IMR-90 (cell line): ENCODE results near the gene SNRNP25.
"Not testable (repeated sequence)": the region's sequence is repeated elsewhere in the genome, so short reads cannot be mapped to it uniquely, and the experiment has no call there.

Experiments used
- BHLHE40 ChIP-seq: fragments of 150-350 bp; IDR thresholded peaks from 2 replicates; pipeline ENCODE4 v1.6.1; 2016; ENCODE audit warnings: mild to moderate bottlenecking, low read depth, low read length
- CEBPB ChIP-seq: IDR thresholded peaks from 2 replicates; pipeline ENCODE4 v1.6.1; 2012; ENCODE audit warnings: low read depth, low read length, improper control_type of control experiment
- CTCF ChIP-seq: conservative IDR thresholded peaks from 2 replicates; pipeline ENCODE4 v1.5.1; 2012; ENCODE audit warnings: mild to moderate bottlenecking, low read depth, low read length, improper control_type of control experiment
- FOS ChIP-seq: fragments of 150-350 bp; IDR thresholded peaks from 2 replicates; pipeline ENCODE4 v1.6.1; 2016; ENCODE audit warnings: low read depth, low read length
- MAFK ChIP-seq: IDR thresholded peaks from 2 replicates; pipeline ENCODE4 v1.6.1; 2012; ENCODE audit warnings: low read depth, low read length, improper control_type of control experiment
- MAZ ChIP-seq: IDR thresholded peaks from 2 replicates; pipeline ENCODE4 v1.6.1; 2012; ENCODE audit warnings: low read depth, mild to moderate bottlenecking, low read length, improper control_type of control experiment, moderate library complexity, borderline replicate concordance
- MXI1 ChIP-seq: IDR thresholded peaks from 2 replicates; pipeline ENCODE4 v1.6.1; 2012; ENCODE audit warnings: low read depth, mild to moderate bottlenecking, low read length, moderate library complexity, borderline replicate concordance
- POLR2A ChIP-seq: IDR thresholded peaks from 2 replicates; pipeline ENCODE4 v1.6.1; 2012; ENCODE audit warnings: mild to moderate bottlenecking, low read depth, low read length
- RAD21 ChIP-seq: IDR thresholded peaks from 2 replicates; pipeline ENCODE4 v1.6.1; 2012; ENCODE audit warnings: low read length, improper control_type of control experiment
- RCOR1 ChIP-seq: IDR thresholded peaks from 2 replicates; pipeline ENCODE4 v1.6.1; 2012; ENCODE audit warnings: mild to moderate bottlenecking, low read length, improper control_type of control experiment; ENCODE audit not compliant: insufficient replicate concordance
- RFX5 ChIP-seq: IDR thresholded peaks from 2 replicates; pipeline ENCODE4 v1.8.0; 2012; ENCODE audit warnings: low read depth, mild to moderate bottlenecking, low read length, moderate library complexity
- SMC3 ChIP-seq: fragments of 150-350 bp; IDR thresholded peaks from 2 replicates; pipeline ENCODE4 v1.6.1; 2016; ENCODE audit warnings: low read depth, mild to moderate bottlenecking, antibody characterized with exemption, low read length, moderate library complexity
- TF ChIP-seq, protein P1 (sequence below): fragments of 150-350 bp; IDR thresholded peaks from 2 replicates; pipeline ENCODE4 v1.6.1; 2017; ENCODE audit warnings: mild to moderate bottlenecking, antibody characterized with exemption, low read length, low read depth

GRCh38 chr16:30627-31026, 23.0 kb upstream of the SNRNP25 start:
- not testable (repeated sequence) for TF ChIP-seq CTCF, CEBPB, POLR2A, SMC3, MXI1, RAD21, MAZ, FOS, MAFK, RFX5, RCOR1, BHLHE40
- TF ChIP-seq, protein P1, sequence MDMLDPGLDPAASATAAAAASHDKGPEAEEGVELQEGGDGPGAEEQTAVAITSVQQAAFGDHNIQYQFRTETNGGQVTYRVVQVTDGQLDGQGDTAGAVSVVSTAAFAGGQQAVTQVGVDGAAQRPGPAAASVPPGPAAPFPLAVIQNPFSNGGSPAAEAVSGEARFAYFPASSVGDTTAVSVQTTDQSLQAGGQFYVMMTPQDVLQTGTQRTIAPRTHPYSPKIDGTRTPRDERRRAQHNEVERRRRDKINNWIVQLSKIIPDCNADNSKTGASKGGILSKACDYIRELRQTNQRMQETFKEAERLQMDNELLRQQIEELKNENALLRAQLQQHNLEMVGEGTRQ, result not testable (repeated sequence)
